ENCODE measurements around the gene KCNH1. TPM values are rescaled to one million over a fixed set of nuclear protein-coding genes. Genes with fewer than 3 reads are reported as not detected.
"Not testable (repeated sequence)": the region's sequence is repeated elsewhere in the genome, so short reads cannot be mapped to it uniquely, and the experiment has no call there.

KCNH1 gene
- polyA plus RNA-seq, 2 of the 4 experiments (the other 2 are of a cell fraction), result 5.1 to 7.9 TPM

DNA sequence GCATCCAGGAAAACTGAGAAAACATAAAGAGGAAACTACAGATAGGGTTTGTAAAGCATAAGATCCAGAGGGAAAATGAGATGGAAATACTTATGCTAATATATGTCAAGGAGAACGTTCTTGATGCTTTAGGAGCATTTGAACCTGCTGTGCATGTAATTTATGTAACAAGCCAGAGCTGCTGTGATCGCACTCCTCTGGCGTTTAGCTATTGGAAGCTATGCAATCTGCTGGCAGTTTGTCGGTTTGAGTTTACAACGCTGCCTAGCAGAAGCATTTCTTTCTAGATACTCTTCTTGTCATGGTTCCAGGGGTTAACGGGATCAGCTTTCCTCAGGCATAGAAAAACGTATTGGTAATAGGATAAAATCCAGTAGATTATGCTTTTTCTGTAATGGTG, 182.7 kb downstream of the KCNH1 start:
- H3K4me3 ChIP-seq, result no peak overlapping the region
- no peak overlapping the region for H3K4me2 ChIP-seq
- FAIRE-seq (no peak), ATAC-seq (no peak), DNase-seq (ENCODE audit: low read depth in 1 of 2, low spot score in 1 of 2) (no peak)
- TF ChIP-seq GATA3 (IDR thresholded peaks at IDR 0.05; ENCODE audit: borderline replicate concordance), result no peak
- no peak for TF ChIP-seq JUNB (IDR thresholded peaks at IDR 0.05)
- no peak for TF ChIP-seq KDM5A (IDR thresholded peaks at IDR 0.05)
- TF ChIP-seq FOXS1 (CRISPR knock-in tag; IDR thresholded peaks at IDR 0.05), result no peak
- TF ChIP-seq HOXB13 (CRISPR knock-in tag; IDR thresholded peaks at IDR 0.05; ENCODE audit: low read depth), result no peak
- WGBS (ENCODE audit: missing lambda C conversion rate), result 74% methylated on average over 7 of the region's 7 CpGs
- no peak overlapping the region for H3K27ac ChIP-seq
- peaks cover 12% of the 10 kb centered on the region for H3K4me1 ChIP-seq
- H3K9me3 ChIP-seq, result no peaks in the 10 kb centered on the region
- ChIA-PET POLR2A (no interaction called here), CTCF (interaction anchor here (0.5 to 1.4 kb wide), 4 partner anchors 10 to 449 kb away, joined by 3 to 6 read pairs (median 4); partner anchors contain the start of gene KCNH1)

DNA sequence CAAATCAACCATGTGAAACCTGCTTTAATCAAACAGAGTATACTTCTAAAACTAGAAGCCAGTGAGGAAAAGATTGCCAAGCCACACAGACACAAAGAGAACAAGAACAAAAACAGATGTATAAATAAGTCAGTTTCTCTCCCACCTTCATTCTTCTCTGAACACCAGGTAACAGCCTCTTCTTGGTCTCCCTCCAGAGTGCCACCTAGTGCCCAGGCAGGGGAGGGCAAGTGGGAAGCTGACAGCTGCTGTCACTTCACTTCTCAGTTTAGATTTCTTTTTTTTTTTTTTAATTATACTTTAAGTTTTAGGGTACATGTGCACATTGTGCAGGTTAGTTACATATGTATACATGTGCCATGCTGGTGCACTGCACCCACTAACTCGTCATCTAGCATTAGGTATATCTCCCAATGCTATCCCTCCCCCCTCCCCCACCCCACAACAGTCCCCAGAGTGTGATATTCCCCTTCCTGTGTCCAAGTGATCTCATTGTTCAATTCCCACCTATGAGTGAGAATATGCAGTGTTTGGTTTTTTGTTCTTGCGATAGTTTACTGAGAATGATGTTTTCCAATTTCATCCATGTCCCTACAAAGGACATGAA, 183.9 kb downstream of the KCNH1 start:
- peak; percentile 35 to 53 for DNase-seq (ENCODE audit: low read depth in 1 of 2, low spot score in 1 of 2)
- H3K27ac ChIP-seq, H3K4me2 ChIP-seq, H3K9me3 ChIP-seq, FAIRE-seq, POLR2A ChIA-PET, H3K4me3 ChIP-seq: not testable (repeated sequence)
- WGBS (ENCODE audit: missing lambda C conversion rate), result 100% methylated on average over 1 of the region's 2 CpGs
- peak in 1 of 2 experiments; percentile 82; a peak in 3 of 6 replicates for ATAC-seq
- TF ChIP-seq, protein P1, sequence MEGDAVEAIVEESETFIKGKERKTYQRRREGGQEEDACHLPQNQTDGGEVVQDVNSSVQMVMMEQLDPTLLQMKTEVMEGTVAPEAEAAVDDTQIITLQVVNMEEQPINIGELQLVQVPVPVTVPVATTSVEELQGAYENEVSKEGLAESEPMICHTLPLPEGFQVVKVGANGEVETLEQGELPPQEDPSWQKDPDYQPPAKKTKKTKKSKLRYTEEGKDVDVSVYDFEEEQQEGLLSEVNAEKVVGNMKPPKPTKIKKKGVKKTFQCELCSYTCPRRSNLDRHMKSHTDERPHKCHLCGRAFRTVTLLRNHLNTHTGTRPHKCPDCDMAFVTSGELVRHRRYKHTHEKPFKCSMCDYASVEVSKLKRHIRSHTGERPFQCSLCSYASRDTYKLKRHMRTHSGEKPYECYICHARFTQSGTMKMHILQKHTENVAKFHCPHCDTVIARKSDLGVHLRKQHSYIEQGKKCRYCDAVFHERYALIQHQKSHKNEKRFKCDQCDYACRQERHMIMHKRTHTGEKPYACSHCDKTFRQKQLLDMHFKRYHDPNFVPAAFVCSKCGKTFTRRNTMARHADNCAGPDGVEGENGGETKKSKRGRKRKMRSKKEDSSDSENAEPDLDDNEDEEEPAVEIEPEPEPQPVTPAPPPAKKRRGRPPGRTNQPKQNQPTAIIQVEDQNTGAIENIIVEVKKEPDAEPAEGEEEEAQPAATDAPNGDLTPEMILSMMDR (IDR thresholded peaks at IDR 0.05), result peak; percentile 44
- TF ChIP-seq SMC3 (IDR thresholded peaks at IDR 0.05) (peak; percentile 53), RAD21 (conservative IDR thresholded peaks at IDR 0.05 in 1 of 2, IDR thresholded peaks at IDR 0.05 in 1 of 2) (peak; percentile 40 to 58)
- H3K4me1 ChIP-seq, result peaks cover 12% of the 10 kb centered on the region
- CTCF ChIA-PET, result interaction anchor here (0.6 to 2.0 kb wide), 6 partner anchors 54 to 543 kb away, joined by 3 to 8 read pairs (median 3); partner anchors contain the start of gene KCNH1

DNA sequence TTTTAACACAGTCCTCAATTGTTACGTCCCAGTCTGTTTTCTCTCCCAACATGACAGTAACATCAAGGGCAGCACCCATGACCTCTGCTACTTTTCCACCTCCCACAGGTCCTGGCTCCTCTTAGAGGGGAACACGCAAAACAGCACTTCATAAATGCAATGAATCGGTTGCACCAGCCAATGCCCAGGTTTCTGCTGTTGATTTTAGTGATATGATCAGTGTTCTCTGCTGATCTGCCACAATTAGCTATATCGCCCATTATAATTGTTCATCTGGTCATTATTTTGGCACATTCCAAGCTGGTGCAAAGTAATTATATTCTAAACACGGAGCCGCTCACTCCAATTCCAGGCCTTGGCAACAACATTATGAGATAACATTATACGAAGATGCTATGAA, 184.5 kb downstream of the KCNH1 start:
- Histone ChIP-seq H3K4me3 (no peak overlapping the region), H3K4me1 (peaks cover 12% of the 10 kb centered on the region), H3K9me3 (no peaks in the 10 kb centered on the region), H3K27ac (peak overlapping the region; percentile 10 to 18; a peak in 2 of 6 replicates), H3K4me2 (peak overlapping the region; percentile 22; the same call in 2 of the 3 replicates)
- POLR2A ChIA-PET, result no interaction called here
- 80% methylated on average over 7 of the region's 7 CpGs for WGBS (ENCODE audit: missing lambda C conversion rate)
- TF ChIP-seq SMC3 (IDR thresholded peaks at IDR 0.05) (no peak), BHLHE40 (IDR thresholded peaks at IDR 0.05; ENCODE audit: low read depth, low read length) (no peak), ZNF302 (CRISPR knock-in tag; IDR thresholded peaks at IDR 0.05) (no peak), KDM5A (IDR thresholded peaks at IDR 0.05) (no peak), ZC3H11A (IDR thresholded peaks at IDR 0.05) (no peak), TFCP2L1 (CRISPR knock-in tag; IDR thresholded peaks at IDR 0.05) (no peak), MAFK (IDR thresholded peaks at IDR 0.05; ENCODE audit: partially characterized antibody) (no peak), GATA3 (IDR thresholded peaks at IDR 0.05; ENCODE audit: borderline replicate concordance) (no peak), HOXB13 (CRISPR knock-in tag; IDR thresholded peaks at IDR 0.05; ENCODE audit: low read depth) (no peak), SREBF2 (IDR thresholded peaks at IDR 0.05) (no peak), TP53 (CRISPR knock-in tag; IDR thresholded peaks at IDR 0.05) (no peak), POLR2A (IDR thresholded peaks at IDR 0.05; ENCODE audit: low read length) (no peak), CHD2 (IDR thresholded peaks at IDR 0.05; ENCODE audit: low read length, partially characterized antibody) (no peak), POLR2AphosphoS2 (conservative IDR thresholded peaks at IDR 0.05; ENCODE audit: low read length) (no peak), HOXB5 (CRISPR knock-in tag; IDR thresholded peaks at IDR 0.05) (no peak), FOSB (CRISPR knock-in tag; IDR thresholded peaks at IDR 0.05) (no peak)
- TF ChIP-seq, protein P2, sequence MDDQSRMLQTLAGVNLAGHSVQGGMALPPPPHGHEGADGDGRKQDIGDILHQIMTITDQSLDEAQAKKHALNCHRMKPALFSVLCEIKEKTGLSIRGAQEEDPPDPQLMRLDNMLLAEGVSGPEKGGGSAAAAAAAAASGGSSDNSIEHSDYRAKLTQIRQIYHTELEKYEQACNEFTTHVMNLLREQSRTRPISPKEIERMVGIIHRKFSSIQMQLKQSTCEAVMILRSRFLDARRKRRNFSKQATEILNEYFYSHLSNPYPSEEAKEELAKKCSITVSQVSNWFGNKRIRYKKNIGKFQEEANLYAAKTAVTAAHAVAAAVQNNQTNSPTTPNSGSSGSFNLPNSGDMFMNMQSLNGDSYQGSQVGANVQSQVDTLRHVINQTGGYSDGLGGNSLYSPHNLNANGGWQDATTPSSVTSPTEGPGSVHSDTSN (IDR thresholded peaks at IDR 0.05), result no peak
- CTCF ChIA-PET, result interaction anchor here (0.6 to 2.0 kb wide), 7 partner anchors 14 to 543 kb away, joined by 3 to 8 read pairs (median 3); partner anchors contain the start of gene KCNH1
- ATAC-seq (peak in 1 of 2 experiments; percentile 18; a peak in 2 of 6 replicates), FAIRE-seq (no peak), DNase-seq (ENCODE audit: low read depth in 1 of 2, low spot score in 1 of 2) (no peak)

All from A549 (cell line).